GM19468 (cell line): Measurements from ENCODE around the gene ELL.
"Not testable (repeated sequence)": the region's sequence is repeated elsewhere in the genome, so short reads cannot be mapped to it uniquely, and the experiment has no call there.

Experiments
- ATAC-seq: cut with Tn5 transposase; IDR thresholded peaks from one replicate; pipeline ENCODE4 v1.9.1; 2021; ENCODE audit warnings: mild to moderate bottlenecking, moderate library complexity, moderate number of reproducible peaks; ENCODE audit not compliant: unreplicated experiment; ENCODE audit errors: extremely low read depth

ELL gene

GRCh38 chr19:18414504-18415177 lies 107.2 kb downstream of the ELL start:
- ATAC-seq, result no peak

GRCh38 chr19:18412610-18413239 lies 109.1 kb downstream of the ELL start:
- ATAC-seq, result no peak

- ATAC-seq, result no peak
Measured at GRCh38 chr19:18408053-18408476, 113.8 kb downstream of the ELL start.

GRCh38 chr19:18406749-18407148 lies 115.1 kb downstream of the ELL start:
- ATAC-seq, result no peak

- ATAC-seq, result not testable (repeated sequence)
Measured at GRCh38 chr19:18405754-18406153, 116.1 kb downstream of the ELL start.

GRCh38 chr19:18402455-18403248 lies 119.2 kb downstream of the ELL start:
- not testable (repeated sequence) for ATAC-seq

GRCh38 chr19:18401580-18402112 lies 120.2 kb downstream of the ELL start:
- ATAC-seq, result no peak

- ATAC-seq, result no peak
Measured at GRCh38 chr19:18399008-18399407, 122.9 kb downstream of the ELL start.

GRCh38 chr19:18397242-18398202 lies 124.3 kb downstream of the ELL start, which contains the start of gene LRRC25:
Gene LRRC25, minus strand, starts transcription at chr19:18397622. Its CDS starts 659 bp downstream, at chr19:18396963.
- ATAC-seq, result peak; percentile 35

GRCh38 chr19:18396471-18397241 lies 125.2 kb downstream of the ELL start:
- ATAC-seq, result no peak

- ATAC-seq, result no peak
Measured at GRCh38 chr19:18393836-18394235, 128.0 kb downstream of the ELL start.

GRCh38 chr19:18392926-18393325 lies 128.9 kb downstream of the ELL start:
- no peak for ATAC-seq
